Tibial artery (tissue), 4 donors: Measurements from ENCODE around the gene VAV2.
"Not testable (repeated sequence)": the region's sequence is repeated elsewhere in the genome, so short reads cannot be mapped to it uniquely, and the experiment has no call there.

ENCODE experiments used
- DNase-seq, 2 donors: peaks; one replicate each; pipeline ENCODE4 v3.0.0-alpha.2; 2019
- H3K27ac ChIP-seq, 2 donors: fragments of 200-600 bp; sonication (generic) in 1 of 2; 1 replicate in 1 of 2; 2 replicates in 1 of 2; pipeline ENCODE4 v1.5.1; 2018 to 2019; ENCODE audit warnings: mild to moderate bottlenecking in 1 of 2
- H3K27me3 ChIP-seq, 2 donors: fragments of 200-600 bp; sonication (generic) in 1 of 2; one replicate each; pipeline versions ENCODE4 v1.5.1 to v1.6.0; 2016 to 2019
- H3K36me3 ChIP-seq, 3 donors: fragments of 200-600 bp; sonication (generic) in 2 of 3; one replicate each; pipeline ENCODE4 v1.5.1; 2016 to 2019; ENCODE audit warnings: mild to moderate bottlenecking in 2 of 3
- H3K4me1 ChIP-seq, 4 donors: fragments of 200-600 bp; sonication (generic) in 2 of 4; 1 replicate in 3 of 4; 2 replicates in 1 of 4; pipeline ENCODE4 v1.5.1; 2016 to 2019
- H3K4me3 ChIP-seq, 2 donors: fragments of 200-600 bp; sonication (generic) in 1 of 2; 1 replicate in 1 of 2; 2 replicates in 1 of 2; pipeline ENCODE4 v1.5.1; 2018 to 2019; ENCODE audit warnings: mild to moderate bottlenecking in 2 of 2
- H3K9me3 ChIP-seq, 3 donors: fragments of 200-600 bp; sonication (generic) in 1 of 3; one replicate each; pipeline ENCODE4 v1.5.1; 2016 to 2019
- intact Hi-C: fragments of 100-400 bp; cut with DNase I; formaldehyde crosslinking; loops from one replicate; pipeline ENCODE4 v1.15.0; 2023; ENCODE audit warnings: low total_unique reads
- TF ChIP-seq, protein P1 (sequence below), 2 experiments: fragments of 200-600 bp in 1 of 2; fragments of 450-650 bp in 1 of 2; IDR thresholded peaks; one replicate each; pipeline ENCODE4 v1.5.1; 2017 to 2019; ENCODE audit warnings: antibody characterized with exemption in 2 of 2, mild to moderate bottlenecking in 1 of 2, moderate library complexity in 1 of 2

Gene VAV2

GRCh38 chr9:133989625-133990365, 2.3 kb downstream of the VAV2 start:
- peaks cover 7 to 36% (median 28%) of the 10 kb centered on the region in 4 donors for H3K4me1 ChIP-seq
- TF ChIP-seq, protein P1, sequence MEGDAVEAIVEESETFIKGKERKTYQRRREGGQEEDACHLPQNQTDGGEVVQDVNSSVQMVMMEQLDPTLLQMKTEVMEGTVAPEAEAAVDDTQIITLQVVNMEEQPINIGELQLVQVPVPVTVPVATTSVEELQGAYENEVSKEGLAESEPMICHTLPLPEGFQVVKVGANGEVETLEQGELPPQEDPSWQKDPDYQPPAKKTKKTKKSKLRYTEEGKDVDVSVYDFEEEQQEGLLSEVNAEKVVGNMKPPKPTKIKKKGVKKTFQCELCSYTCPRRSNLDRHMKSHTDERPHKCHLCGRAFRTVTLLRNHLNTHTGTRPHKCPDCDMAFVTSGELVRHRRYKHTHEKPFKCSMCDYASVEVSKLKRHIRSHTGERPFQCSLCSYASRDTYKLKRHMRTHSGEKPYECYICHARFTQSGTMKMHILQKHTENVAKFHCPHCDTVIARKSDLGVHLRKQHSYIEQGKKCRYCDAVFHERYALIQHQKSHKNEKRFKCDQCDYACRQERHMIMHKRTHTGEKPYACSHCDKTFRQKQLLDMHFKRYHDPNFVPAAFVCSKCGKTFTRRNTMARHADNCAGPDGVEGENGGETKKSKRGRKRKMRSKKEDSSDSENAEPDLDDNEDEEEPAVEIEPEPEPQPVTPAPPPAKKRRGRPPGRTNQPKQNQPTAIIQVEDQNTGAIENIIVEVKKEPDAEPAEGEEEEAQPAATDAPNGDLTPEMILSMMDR (IDR thresholded peaks at IDR 0.05): no peak
- H3K9me3 ChIP-seq: no peaks in the 10 kb centered on the region
- H3K36me3 ChIP-seq: no peaks in the 10 kb centered on the region
- H3K4me3 ChIP-seq: no peak overlapping the region
- H3K27ac ChIP-seq: no peak overlapping the region
- no peaks in the 10 kb centered on the region for H3K27me3 ChIP-seq
- no peak for DNase-seq
- intact Hi-C loops: no loop called here

- H3K27me3 ChIP-seq, H3K9me3 ChIP-seq, H3K27ac ChIP-seq, intact Hi-C loops, H3K4me3 ChIP-seq, H3K36me3 ChIP-seq, DNase-seq: not testable (repeated sequence)
- peaks cover 7 to 30% (median 22%) of the 10 kb centered on the region in 4 donors for H3K4me1 ChIP-seq
Observed at GRCh38 chr9:133988771-133989170, 3.4 kb downstream of the VAV2 start.

- Histone ChIP-seq H3K4me3 (no peak overlapping the region), H3K4me1 (peaks cover under 1 to 25% (median 16%) of the 10 kb centered on the region in 4 donors), H3K27me3 (no peaks in the 10 kb centered on the region), H3K36me3 (no peaks in the 10 kb centered on the region), H3K9me3 (no peaks in the 10 kb centered on the region), H3K27ac (no peak overlapping the region)
- intact Hi-C loops: no loop called here
- TF ChIP-seq, protein P1 (IDR thresholded peaks at IDR 0.05): no peak
- DNase-seq: no peak
Observed at GRCh38 chr9:133987946-133988665, 4.0 kb downstream of the VAV2 start.

DNA sequence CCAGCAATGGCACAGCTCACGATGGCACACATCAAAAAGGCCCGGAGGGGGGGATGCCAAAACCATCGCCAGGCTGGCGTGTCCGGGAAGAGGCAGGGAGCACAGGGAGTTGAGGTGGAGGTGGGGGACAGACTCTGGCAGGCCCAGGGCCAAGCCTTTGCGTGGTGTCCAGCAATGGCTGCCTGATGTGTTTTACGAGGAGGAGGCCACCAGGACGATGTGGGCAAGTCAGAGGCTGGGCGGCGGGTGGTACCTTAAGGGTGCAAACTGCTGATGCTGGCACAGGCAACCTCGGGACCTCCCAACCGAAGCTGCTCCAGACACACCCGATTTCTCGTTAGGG, 4.7 kb downstream of the VAV2 start:
- H3K4me3 ChIP-seq: no peak overlapping the region
- intact Hi-C loops: no loop called here
- H3K27ac ChIP-seq: no peak overlapping the region
- H3K9me3 ChIP-seq: no peaks in the 10 kb centered on the region
- peaks cover 0 to 25% (median 15%) of the 10 kb centered on the region in 4 donors for H3K4me1 ChIP-seq
- TF ChIP-seq, protein P1 (IDR thresholded peaks at IDR 0.05): no peak
- H3K27me3 ChIP-seq: no peaks in the 10 kb centered on the region
- no peak for DNase-seq
- no peaks in the 10 kb centered on the region for H3K36me3 ChIP-seq

DNA sequence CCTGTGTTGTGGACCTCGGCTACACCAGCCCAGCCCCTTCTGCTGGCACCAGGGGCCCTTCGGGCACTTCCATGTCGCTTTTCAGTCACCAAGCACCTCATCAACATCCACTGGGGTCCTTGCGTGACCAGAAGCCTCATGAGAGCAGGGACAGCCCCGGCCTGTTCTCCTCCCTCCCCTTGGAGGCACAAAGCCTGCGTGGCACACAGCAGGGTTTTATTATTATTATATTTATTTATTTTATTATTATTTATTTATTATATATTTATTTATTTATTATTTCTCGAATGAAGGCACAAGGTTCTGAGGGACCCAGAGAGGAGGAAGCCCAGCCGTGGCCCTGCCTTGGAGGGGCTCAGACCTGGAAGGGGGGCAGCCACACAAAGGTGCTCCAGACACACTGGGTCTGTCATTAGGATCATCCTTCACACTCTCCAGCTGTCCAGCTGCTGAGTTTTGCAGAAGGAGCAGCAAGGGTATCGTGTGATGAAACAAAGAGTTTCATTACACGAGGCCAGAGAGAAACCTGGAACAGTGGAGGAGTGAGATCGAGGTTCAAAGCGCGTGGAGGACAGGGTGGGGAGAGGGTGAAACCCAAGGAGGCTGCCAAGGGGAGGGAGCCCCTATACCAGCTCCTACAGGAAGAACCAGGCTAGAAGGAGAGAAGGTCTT, 5.2 kb downstream of the VAV2 start:
- no peak overlapping the region for H3K27ac ChIP-seq
- intact Hi-C loops: no loop called here
- H3K36me3 ChIP-seq: no peaks in the 10 kb centered on the region
- no peak overlapping the region for H3K4me3 ChIP-seq
- H3K4me1 ChIP-seq: peaks cover 0 to 22% (median 15%) of the 10 kb centered on the region in 4 donors
- TF ChIP-seq, protein P1 (IDR thresholded peaks at IDR 0.05): no peak
- DNase-seq: no peak
- no peaks in the 10 kb centered on the region for H3K27me3 ChIP-seq
- no peaks in the 10 kb centered on the region for H3K9me3 ChIP-seq

DNA sequence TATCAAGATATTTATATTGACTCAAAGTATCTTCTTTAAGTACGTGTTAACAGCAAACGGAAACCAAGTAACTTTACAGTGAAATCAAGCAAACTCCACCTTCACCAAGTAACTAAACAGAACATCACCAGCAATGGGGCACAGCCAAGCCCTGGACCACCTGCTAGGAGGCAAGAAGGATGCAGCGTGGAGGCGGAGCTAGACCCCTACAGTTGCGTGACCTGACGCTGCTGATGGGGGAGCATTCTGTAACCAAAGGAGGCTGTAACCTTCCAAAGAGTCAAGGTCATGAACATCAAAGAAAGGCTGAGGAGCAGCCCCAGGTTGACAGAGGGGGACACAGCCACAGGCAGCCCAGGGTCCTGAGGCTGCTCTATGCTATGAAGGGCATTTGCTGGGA, 6.1 kb downstream of the VAV2 start:
- H3K4me1 ChIP-seq: peaks cover 0 to 14% (median 9%) of the 10 kb centered on the region in 4 donors
- H3K4me3 ChIP-seq: no peak overlapping the region
- TF ChIP-seq, protein P1 (IDR thresholded peaks at IDR 0.05): no peak
- no peaks in the 10 kb centered on the region for H3K27me3 ChIP-seq
- H3K9me3 ChIP-seq: no peaks in the 10 kb centered on the region
- no peaks in the 10 kb centered on the region for H3K36me3 ChIP-seq
- intact Hi-C loops: no loop called here
- no peak for DNase-seq
- H3K27ac ChIP-seq: no peak overlapping the region
